ENCODE results near the gene VTI1A.
"Not testable (repeated sequence)": the region's sequence is repeated elsewhere in the genome, so short reads cannot be mapped to it uniquely, and the experiment has no call there.

VTI1A gene

DNA sequence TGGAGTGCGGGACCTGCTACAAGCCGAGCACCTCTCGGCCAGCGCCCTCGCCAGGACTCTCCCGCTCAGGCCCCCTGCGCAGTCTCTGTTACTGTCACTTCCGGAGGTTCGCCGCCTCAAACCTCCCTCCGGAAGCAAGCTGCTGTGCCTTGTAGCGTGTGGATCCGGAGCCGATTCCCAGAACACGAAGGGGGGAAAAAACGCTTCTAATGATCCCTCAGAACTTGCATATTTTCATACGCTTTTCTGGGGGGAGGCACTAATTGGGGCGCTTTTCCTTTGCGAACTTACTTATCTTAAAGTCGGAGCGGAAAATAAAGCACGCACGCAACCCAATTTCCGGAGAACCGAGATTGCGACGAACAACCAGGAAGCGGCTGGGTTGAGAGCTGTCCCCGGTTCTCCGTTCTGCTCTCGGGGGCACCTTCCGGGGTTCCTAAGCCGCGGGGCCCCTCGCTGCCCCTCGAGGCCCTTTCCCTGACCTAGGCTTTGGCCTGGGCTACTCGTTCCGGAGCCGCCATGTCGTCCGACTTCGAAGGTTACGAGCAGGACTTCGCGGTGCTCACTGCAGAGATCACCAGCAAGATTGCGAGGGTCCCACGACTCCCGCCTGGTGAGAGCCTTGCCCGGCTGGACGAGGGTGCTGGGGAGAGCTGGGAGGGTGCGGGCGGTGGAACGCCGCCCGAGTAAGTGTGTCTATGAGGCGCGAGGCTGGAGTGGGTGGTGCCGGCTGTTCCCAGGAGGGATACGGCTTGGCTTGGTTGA lies at the start of gene VTI1A, which contains the start of gene ZDHHC6:
VTI1A (plus strand) TSS at position 361 of the 765 bp plus-strand sequence; CDS start at position 520, 159 bp downstream.
ZDHHC6 (minus strand) TSS at position 60 of the 765 bp plus-strand sequence. CDS start 1,478 bp downstream, outside the sequence.
- DNase-seq: peak; percentile 48 to 70

DNA sequence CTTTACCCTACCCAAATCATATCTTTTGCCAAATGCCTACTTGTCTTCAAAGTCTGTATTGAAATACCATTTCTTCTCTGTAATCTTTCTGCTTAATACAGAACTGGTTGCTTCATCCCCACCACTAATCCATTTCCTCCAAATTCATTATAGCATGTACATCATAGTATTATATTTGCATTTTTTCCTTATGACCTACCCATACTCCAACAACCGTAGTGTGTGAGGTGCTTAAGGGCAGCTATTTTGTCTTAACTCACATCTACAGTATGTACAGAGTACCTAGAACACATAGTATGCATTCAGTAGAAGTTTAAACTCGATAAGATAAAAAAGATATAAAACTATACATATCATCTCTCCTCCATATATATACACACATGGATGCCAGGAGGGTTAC lies 49.4 kb upstream of the VTI1A start:
- DNase-seq: no peak

- no peak for DNase-seq
These were observed 44.1 kb upstream of the VTI1A start for GRCh38 chr10:112402917-112403316.

DNA sequence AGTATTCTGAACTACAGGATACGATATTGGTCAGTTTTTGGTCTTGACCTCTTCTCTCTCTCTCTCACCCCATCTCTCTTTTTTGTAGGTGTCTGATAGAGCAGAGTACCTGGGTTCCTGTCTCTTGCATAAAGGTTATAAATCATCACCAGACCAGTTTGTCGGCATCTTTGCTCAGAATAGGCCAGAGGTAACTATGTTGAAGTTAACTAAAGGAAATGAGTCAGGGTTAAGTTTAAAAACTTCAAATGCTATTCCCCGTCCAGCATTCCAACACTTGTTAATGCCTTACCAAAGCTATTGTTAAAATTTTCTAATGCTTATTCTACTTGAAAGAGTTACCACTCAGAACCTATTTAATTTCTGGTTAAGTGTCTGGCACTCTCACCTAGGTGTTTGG lies 42.4 kb upstream of the VTI1A start:
- DNase-seq: no peak

DNA sequence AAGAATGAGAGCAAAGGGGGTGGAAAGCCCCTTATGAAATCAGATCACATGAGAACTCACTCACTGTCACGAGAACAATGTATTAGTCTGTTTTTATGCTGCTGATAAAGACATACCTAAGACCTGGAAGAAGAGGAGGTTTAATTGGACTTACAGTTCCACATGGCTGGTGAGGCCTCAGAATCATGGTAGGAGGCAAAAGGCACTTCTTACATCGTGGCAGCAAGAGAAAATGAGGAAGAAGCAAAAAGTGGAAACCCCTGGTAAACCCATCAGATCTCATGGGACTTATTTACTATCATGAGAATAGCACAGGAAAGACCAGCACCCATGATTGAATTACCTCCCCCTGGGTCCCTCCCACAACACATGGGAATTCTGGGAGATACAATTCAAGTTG lies 40.2 kb upstream of the VTI1A start:
- DNase-seq: not testable (repeated sequence)

DNA sequence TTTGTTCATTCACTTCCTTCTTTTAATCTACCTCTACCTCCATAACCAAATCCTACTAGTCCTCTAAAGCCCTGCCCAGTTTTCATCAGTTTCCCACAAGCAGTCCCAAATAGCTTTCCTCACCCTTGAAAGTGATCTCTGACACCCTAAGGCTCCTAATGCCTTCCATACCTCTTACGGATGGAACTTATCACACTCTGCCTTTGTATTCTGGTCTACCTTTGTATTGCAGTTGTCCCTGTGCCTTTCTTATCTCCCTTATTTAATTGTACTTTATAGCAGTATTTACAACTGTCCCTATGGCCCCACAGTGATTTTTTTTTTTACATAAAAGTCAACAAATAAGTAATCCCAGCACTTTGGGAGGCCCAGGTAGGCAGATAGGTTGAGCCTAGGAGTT lies 39.3 kb upstream of the VTI1A start:
- DNase-seq: no peak

- DNase-seq: no peak
These were observed 37.7 kb upstream of the VTI1A start for GRCh38 chr10:112409299-112409698.

DNA sequence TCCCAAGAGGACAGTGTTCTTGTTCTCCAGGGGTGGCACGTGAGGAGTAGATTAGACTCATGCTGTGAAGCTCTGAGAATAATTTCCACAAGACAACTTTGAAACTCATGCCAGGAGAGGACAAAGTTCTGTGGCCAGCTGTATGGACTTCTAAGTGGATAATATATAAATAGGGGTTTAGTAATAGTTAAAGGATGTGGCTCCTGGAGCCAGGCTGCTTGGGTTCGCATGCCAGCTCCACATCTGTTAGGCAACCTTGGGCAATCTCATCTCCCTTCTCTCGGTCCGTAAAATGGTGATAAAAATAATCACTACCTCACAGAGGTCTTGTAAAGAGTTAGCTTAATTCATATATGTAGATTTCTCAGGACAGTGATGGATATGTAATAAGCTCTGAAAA lies 37.3 kb upstream of the VTI1A start:
- no peak for DNase-seq

- no peak for DNase-seq
These were observed 34.3 kb upstream of the VTI1A start for GRCh38 chr10:112412696-112413095.

DNA sequence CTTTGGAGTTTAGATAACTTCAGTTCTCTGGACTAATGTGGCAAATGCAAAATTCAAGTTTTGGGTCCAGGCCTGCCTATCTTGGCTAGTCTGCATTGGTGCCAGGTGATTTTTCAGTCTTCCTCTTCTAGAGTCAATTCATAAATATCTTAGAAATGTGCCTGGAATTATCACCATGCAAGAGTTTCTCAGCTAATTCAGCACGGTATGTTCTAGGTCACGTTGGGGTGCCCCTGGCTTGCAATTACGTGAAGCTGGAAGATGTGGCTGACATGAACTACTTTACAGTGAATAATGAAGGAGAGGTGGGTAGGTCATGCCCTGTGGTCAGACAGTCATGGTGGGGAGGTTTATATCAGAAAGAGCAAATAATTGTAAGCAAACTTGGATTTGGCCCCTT lies 25.3 kb upstream of the VTI1A start:
- no peak for DNase-seq

GRCh38 chr10:112424651-112425050 lies 22.4 kb upstream of the VTI1A start:
- no peak for DNase-seq

DNA sequence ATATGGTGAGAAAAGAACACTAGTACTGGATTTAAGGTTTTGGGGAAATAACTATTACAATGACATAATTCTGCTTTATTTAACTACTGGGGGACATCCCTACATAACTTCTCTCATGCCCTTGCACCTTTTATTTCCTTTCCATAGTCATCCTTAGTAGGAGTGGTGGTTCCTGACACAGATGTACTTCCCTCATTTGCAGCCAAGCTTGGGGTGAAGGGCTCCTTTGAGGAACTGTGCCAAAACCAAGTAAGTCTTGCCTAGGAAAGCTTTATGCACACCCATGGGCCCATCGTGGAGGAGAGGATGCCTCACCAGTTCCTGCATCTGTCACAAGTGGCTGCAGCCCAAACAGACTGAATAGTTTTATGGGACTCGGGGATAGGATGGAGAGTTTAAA lies 20.9 kb upstream of the VTI1A start:
- no peak for DNase-seq

DNA sequence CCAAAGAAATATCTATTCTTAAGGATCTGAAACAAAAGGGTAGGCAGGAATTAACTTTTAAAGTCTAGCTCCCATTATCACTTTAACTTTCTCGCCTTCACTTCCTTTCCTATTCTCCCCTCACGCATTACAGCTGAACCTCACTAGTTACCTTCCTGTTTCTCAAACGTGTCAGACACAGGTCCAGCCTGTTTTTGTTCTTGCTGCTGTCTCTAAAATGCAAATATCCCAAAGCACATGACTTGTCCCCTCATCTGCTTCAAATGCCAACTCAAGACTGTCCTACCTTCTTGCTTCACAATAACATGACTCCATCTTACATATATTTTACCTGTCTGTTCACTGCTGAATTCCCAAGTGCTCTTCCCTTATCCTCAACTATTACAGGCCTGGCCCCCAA lies 17.9 kb upstream of the VTI1A start:
- no peak for DNase-seq

DNA sequence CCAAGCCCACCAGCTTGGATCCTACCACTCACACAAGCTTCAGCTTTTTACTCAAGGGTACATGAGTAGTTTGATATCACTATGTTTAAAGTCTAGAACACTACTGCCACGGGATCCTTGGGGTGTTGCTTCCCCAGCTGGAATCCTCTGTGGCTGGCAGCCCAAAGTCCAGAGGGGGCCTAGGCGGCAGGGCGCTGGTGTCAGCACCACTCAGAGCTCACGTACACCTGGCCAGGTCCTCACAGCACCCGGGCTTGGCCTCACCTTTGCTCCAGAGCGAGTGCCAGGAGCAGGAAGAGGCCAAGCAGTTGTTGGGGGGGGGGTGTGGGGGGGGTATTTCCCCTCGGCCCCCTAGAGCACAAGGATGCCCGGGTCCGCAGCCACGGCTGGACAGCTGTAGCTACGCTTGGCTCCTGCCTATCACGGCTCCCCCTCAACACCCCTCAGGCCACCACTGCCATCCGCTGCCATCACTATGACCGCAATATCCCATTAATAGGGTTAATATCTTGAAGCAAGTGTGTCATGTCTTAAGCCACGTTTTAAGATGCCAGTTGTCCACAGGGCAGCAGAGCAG lies 17.3 kb upstream of the VTI1A start:
- no peak for DNase-seq

DNA sequence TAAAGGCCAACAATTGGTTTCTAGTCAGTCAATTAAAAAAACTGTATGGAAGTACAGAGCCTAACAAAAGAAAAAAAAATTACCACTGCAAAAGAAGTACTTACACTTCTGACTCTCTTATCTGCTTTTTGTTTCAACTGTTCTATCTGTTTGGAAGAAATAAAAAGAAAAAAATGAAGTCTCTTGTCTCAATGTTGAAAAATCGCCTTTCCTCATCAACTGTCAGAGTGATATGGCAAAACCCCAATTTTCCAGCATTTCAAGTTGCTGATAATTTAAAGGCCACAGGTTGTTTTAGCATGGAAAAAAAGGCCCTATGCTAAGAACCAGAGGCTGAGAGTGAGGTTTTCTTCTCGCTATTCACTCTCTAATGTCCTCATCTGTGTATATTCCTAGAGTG lies 13.9 kb upstream of the VTI1A start:
- DNase-seq: no peak

GRCh38 chr10:112434988-112435619 lies 11.9 kb upstream of the VTI1A start:
- no peak for DNase-seq

- DNase-seq: no peak
These were observed 8.7 kb upstream of the VTI1A start for GRCh38 chr10:112438356-112438755.

- DNase-seq: no peak
These were observed 5.5 kb upstream of the VTI1A start for GRCh38 chr10:112441520-112441919.

DNA sequence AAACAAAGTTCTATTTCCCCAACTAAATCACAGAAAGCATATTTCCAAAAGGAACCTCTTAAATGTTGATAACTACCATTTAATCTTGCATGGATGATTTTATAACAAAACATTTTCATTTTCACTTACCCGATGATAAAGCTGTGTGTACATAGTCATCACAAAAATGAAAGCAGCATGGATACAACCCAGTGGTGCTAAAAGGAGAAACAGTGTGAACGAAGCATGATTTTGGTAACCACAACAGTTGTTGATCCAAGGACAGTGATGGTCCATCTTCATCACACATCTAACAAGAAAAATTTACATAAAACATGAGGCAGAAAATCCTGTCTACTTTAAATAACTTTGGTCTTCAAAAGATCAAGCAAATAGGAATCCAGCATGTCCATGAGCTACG lies 5.0 kb upstream of the VTI1A start:
- no peak for DNase-seq

- no peak for DNase-seq
These were observed 760 bp upstream of the VTI1A start for GRCh38 chr10:112446055-112446854.

GRCh38 chr10:112447620-112447928 lies 559 bp downstream of the VTI1A start:
- no peak for DNase-seq

GRCh38 chr10:112448888-112449287 lies 1.9 kb downstream of the VTI1A start:
- DNase-seq: no peak

Measured in NCI-H2081 (cell line).